ENCODE data around the gene PHF10. TPM values are rescaled to one million over a fixed set of nuclear protein-coding genes. Genes with fewer than 3 reads are reported as not detected.
"Not testable (repeated sequence)": the region's sequence is repeated elsewhere in the genome, so short reads cannot be mapped to it uniquely, and the experiment has no call there.

The PHF10 gene
- 32.9 TPM for polyA plus RNA-seq (2013, experiment 1 of 2)
- 33.7 TPM for polyA plus RNA-seq (2013, experiment 2 of 2)

DNA sequence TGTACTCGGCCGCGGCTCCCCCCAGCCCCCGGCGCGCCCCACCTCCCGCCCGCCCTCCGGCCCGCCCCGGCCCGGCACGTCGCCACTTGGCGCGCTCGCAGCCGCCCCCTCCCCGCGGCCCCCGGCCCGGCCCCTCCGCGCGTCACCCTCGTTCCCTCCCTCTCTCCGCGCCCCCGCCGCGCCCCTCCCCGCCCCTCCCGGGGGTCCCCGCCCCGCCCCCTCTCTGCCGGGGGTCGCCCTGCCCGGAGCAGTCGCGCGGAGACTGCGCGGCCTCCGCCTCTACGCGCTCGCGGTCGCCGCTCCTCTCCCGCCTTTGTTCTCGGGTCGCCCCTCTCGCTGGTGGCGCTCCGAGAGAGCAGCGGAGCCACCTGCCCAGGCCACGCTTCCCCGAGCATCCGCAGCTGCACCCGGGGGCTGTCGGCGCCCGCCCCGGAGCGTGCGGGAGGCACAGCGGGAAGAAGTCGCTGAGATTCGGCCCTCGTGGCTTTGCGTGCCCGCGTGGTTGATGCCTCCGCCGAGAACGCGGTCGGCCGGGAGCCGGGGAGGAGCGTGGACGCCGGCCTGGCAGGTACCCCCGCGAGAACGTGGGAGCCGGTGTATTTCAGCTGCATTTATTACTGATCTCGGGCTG lies at the start of gene PHF10:
Gene PHF10 (minus strand): TSS at position 7 of the 631 bp plus-strand sequence. CDS start 569 bp downstream, outside the sequence.
- H3K4me1 ChIP-seq (ENCODE audit: control insufficient read depth in 2 of 2, insufficient read depth in 1 of 2, low read depth in 1 of 2, low read length in 2 of 2): peaks cover 8 to 16% of the 10 kb centered on the region in 2 donors
- H3K4me3 ChIP-seq (ENCODE audit: low read length in 2 of 2): peak within 1 kb of the TSS; percentile 94 to 98
- H3K27ac ChIP-seq (replicated peaks; ENCODE audit: low read length): peak within 1 kb of the TSS; percentile 98
- peak; percentile 73 for DNase-seq (ENCODE audit: low spot score)
- peak within 1 kb of the TSS; percentile 98 for H3K23ac ChIP-seq (ENCODE audit: low read depth, low read length, poor library complexity)
- H3K14ac ChIP-seq (ENCODE audit: low read length): peak within 1 kb of the TSS; percentile 100
- peak within 1 kb of the TSS; percentile 94 for H2AK5ac ChIP-seq (ENCODE audit: low read depth, low read length)
- H2BK12ac ChIP-seq (ENCODE audit: low read length): peak within 1 kb of the TSS; percentile 98
- peak within 1 kb of the TSS; percentile 100 for H3K9ac ChIP-seq (ENCODE audit: low read depth, low read length, poor library complexity)
- peak within 1 kb of the TSS; percentile 89 for H4K91ac ChIP-seq (ENCODE audit: low read depth, low read length, poor library complexity)
- H3K4me2 ChIP-seq (ENCODE audit: insufficient read depth, low read length, poor library complexity, severe bottlenecking): peak within 1 kb of the TSS; percentile 91
- no CpG with 5 or more reads among the region's 89 CpGs for WGBS, 2 donors (ENCODE audit: extremely low coverage in 2 of 2, insufficient read length in 2 of 2, insufficient replicate concordance in 1 of 2)
- H3K4ac ChIP-seq (ENCODE audit: low read length): peak within 1 kb of the TSS; percentile 100
- H4K8ac ChIP-seq (ENCODE audit: low read depth, low read length): peak within 1 kb of the TSS; percentile 93
- peak within 1 kb of the TSS; percentile 100 for H2BK120ac ChIP-seq (ENCODE audit: low read depth, low read length)
- H3K27me3 ChIP-seq (ENCODE audit: control insufficient read depth in 3 of 3, insufficient read depth in 3 of 3, low read depth in 1 of 3, low read length in 3 of 3): peaks cover 0 to 4% (median 0%) of the 10 kb centered on the region in 3 experiments
- H3K36me3 ChIP-seq (replicated peaks in 1 of 2; ENCODE audit: control insufficient read depth in 2 of 2, insufficient read depth in 2 of 2, low read length in 2 of 2): peaks cover 0 to 27% of the 10 kb centered on the region in 2 donors
- no peaks in the 10 kb centered on the region for H3K9me3 ChIP-seq (replicated peaks in 1 of 2; ENCODE audit: control insufficient read depth in 2 of 2, insufficient read depth in 1 of 2, low read depth in 1 of 2, low read length in 2 of 2)
- H2BK15ac ChIP-seq (ENCODE audit: low read length): peak within 1 kb of the TSS; percentile 89
- peaks cover 4% of the 10 kb centered on the region for H3K79me1 ChIP-seq (ENCODE audit: low read depth, low read length)
- peak within 1 kb of the TSS; percentile 96 for H2AFZ ChIP-seq (ENCODE audit: low read length)
- peak within 1 kb of the TSS; percentile 100 for H3K18ac ChIP-seq (ENCODE audit: low read length)
- peak within 1 kb of the TSS; percentile 99 for H2BK5ac ChIP-seq (ENCODE audit: low read length)

DNA sequence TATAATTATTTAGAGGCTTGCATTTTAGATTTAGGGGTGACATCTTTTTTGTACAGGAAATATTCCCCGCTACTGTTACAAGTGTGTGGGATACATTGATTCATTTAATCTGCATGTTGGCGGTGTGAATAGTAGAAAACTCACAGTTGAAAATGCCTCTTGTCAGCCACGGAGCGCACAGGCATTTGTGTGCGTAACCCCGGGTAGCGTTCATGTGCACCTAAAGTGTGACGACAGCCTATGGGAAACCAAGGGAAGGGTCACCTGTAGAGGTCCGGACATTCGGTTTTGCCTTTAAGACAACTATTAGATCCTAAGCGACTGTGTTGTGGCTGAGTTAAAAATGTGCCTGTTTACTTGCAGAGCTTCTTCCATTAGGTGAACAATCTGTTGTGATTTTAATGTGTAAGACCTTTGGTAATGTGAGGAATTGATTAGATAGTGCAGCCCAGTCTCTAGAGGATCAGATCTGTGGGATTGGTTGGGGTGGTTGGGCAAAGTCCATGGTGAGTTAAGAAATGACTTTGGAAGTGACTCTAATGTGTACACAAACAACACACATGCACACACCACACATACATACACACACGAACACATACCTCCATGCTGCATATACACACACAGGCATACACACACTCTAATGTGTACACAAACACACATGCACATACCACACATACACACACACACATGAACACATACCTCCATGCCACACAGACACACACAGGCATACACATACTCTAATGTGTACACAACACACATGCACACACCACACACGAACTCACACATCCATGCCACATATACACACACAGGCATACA lies 42.8 kb upstream of the PHF10 start:
- peaks cover 11 to 83% of the 10 kb centered on the region in 2 donors for H3K36me3 ChIP-seq (replicated peaks in 1 of 2; ENCODE audit: control insufficient read depth in 2 of 2, insufficient read depth in 2 of 2, low read length in 2 of 2)

DNA sequence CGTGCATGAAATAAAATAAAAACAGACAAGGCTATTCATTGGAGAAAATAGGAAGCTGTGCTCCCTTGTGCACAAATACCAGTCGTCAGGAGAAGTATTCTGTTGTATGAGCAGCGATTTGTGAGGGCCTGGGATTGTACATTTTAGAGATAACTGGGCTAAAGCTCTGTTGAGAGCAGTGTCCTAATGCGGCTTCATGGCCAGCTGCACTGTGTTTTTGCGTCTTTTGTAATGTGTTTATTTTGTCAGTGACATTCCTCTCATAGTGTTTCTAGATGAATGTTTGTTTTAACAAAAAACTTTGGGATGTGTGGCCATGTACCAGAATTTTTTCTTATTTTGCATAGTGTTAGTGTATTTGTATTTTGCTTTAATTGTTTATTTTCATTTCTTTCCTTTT lies 41.9 kb upstream of the PHF10 start:
- Histone ChIP-seq H3K27me3 (ENCODE audit: control insufficient read depth in 3 of 3, insufficient read depth in 3 of 3, low read depth in 1 of 3, low read length in 3 of 3) (no peaks in the 10 kb centered on the region), H3K4me3 (ENCODE audit: low read length in 2 of 2) (no peak overlapping the region), H4K8ac (ENCODE audit: low read depth, low read length) (no peak overlapping the region), H2BK12ac (ENCODE audit: low read length) (no peak overlapping the region), H3K14ac (ENCODE audit: low read length) (no peak overlapping the region), H3K18ac (ENCODE audit: low read length) (no peak overlapping the region), H3K9me3 (replicated peaks in 1 of 2; ENCODE audit: control insufficient read depth in 2 of 2, insufficient read depth in 1 of 2, low read depth in 1 of 2, low read length in 2 of 2) (no peaks in the 10 kb centered on the region), H3K4ac (ENCODE audit: low read length) (no peak overlapping the region), H2AFZ (ENCODE audit: low read length) (no peak overlapping the region), H3K36me3 (replicated peaks in 1 of 2; ENCODE audit: control insufficient read depth in 2 of 2, insufficient read depth in 2 of 2, low read length in 2 of 2) (peaks cover 11 to 84% of the 10 kb centered on the region in 2 donors), H2BK120ac (ENCODE audit: low read depth, low read length) (no peak overlapping the region), H4K91ac (ENCODE audit: low read depth, low read length, poor library complexity) (no peak overlapping the region), H2AK5ac (ENCODE audit: low read depth, low read length) (no peak overlapping the region), H3K79me1 (ENCODE audit: low read depth, low read length) (no peaks in the 10 kb centered on the region), H2BK5ac (ENCODE audit: low read length) (no peak overlapping the region), H2BK15ac (ENCODE audit: low read length) (no peak overlapping the region), H3K4me1 (ENCODE audit: control insufficient read depth in 2 of 2, insufficient read depth in 1 of 2, low read depth in 1 of 2, low read length in 2 of 2) (no peaks in the 10 kb centered on the region), H3K9ac (ENCODE audit: low read depth, low read length, poor library complexity) (no peak overlapping the region), H3K27ac (replicated peaks; ENCODE audit: low read length) (no peak overlapping the region), H3K23ac (ENCODE audit: low read depth, low read length, poor library complexity) (no peak overlapping the region), H3K4me2 (ENCODE audit: insufficient read depth, low read length, poor library complexity, severe bottlenecking) (no peak overlapping the region)
- no CpG with 5 or more reads among the region's 5 CpGs for WGBS, 2 donors (ENCODE audit: extremely low coverage in 2 of 2, insufficient read length in 2 of 2, insufficient replicate concordance in 1 of 2)
- no peak for DNase-seq (ENCODE audit: low spot score)

More for the DNA sequence above, 42.8 kb upstream of the PHF10 start:
- no CpG with 5 or more reads among the region's 13 CpGs for WGBS, 2 donors (ENCODE audit: extremely low coverage in 2 of 2, insufficient read length in 2 of 2, insufficient replicate concordance in 1 of 2)
- H2BK5ac ChIP-seq (ENCODE audit: low read length): no peak overlapping the region
- H3K27ac ChIP-seq (replicated peaks; ENCODE audit: low read length): no peak overlapping the region
- no peak overlapping the region for H3K4me2 ChIP-seq (ENCODE audit: insufficient read depth, low read length, poor library complexity, severe bottlenecking)
- H2AFZ ChIP-seq (ENCODE audit: low read length): no peak overlapping the region
- H4K91ac ChIP-seq (ENCODE audit: low read depth, low read length, poor library complexity): no peak overlapping the region
- peak overlapping the region; percentile 70 for H4K8ac ChIP-seq (ENCODE audit: low read depth, low read length)
- H3K27me3 ChIP-seq (ENCODE audit: control insufficient read depth in 3 of 3, insufficient read depth in 3 of 3, low read depth in 1 of 3, low read length in 3 of 3): no peaks in the 10 kb centered on the region
- no peaks in the 10 kb centered on the region for H3K4me1 ChIP-seq (ENCODE audit: control insufficient read depth in 2 of 2, insufficient read depth in 1 of 2, low read depth in 1 of 2, low read length in 2 of 2)
- H2BK12ac ChIP-seq (ENCODE audit: low read length): no peak overlapping the region
- H3K4me3 ChIP-seq (ENCODE audit: low read length in 2 of 2): peak overlapping the region in 1 of 2 donors; percentile 64
- H3K4ac ChIP-seq (ENCODE audit: low read length): no peak overlapping the region
- no peaks in the 10 kb centered on the region for H3K9me3 ChIP-seq (replicated peaks in 1 of 2; ENCODE audit: control insufficient read depth in 2 of 2, insufficient read depth in 1 of 2, low read depth in 1 of 2, low read length in 2 of 2)
- H2AK5ac ChIP-seq (ENCODE audit: low read depth, low read length): no peak overlapping the region
- H2BK120ac ChIP-seq (ENCODE audit: low read depth, low read length): no peak overlapping the region
- H3K14ac ChIP-seq (ENCODE audit: low read length): no peak overlapping the region
- no peak overlapping the region for H3K9ac ChIP-seq (ENCODE audit: low read depth, low read length, poor library complexity)
- DNase-seq (ENCODE audit: low spot score): no peak
- no peak overlapping the region for H3K23ac ChIP-seq (ENCODE audit: low read depth, low read length, poor library complexity)
- no peak overlapping the region for H3K18ac ChIP-seq (ENCODE audit: low read length)
- no peaks in the 10 kb centered on the region for H3K79me1 ChIP-seq (ENCODE audit: low read depth, low read length)
- no peak overlapping the region for H2BK15ac ChIP-seq (ENCODE audit: low read length)

DNA sequence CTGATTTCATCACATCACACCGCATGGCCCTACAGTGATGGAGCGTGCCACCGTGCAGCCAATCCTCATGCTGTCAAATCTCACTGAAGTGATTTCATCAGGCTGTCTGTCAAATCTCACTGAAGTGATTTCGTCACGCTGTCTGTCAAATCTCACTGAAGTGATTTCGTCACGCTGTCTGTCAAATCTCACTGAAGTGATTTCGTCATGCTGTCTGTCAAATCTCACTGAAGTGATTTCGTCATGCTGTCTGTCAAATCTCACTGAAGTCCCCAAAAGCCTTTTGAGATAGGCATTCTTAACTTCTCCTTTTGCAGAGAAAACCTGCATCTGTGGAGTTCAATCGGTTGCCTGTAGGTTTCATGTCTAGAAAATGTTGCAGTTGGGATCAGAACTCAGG lies 41.5 kb upstream of the PHF10 start:
- not testable (repeated sequence) for H4K91ac ChIP-seq (ENCODE audit: low read depth, low read length, poor library complexity); H3K27me3 ChIP-seq (ENCODE audit: control insufficient read depth in 3 of 3, insufficient read depth in 3 of 3, low read depth in 1 of 3, low read length in 3 of 3); H3K27ac ChIP-seq (replicated peaks; ENCODE audit: low read length); DNase-seq (ENCODE audit: low spot score); H3K4me1 ChIP-seq (ENCODE audit: control insufficient read depth in 2 of 2, insufficient read depth in 1 of 2, low read depth in 1 of 2, low read length in 2 of 2); H2AFZ ChIP-seq (ENCODE audit: low read length); H2AK5ac ChIP-seq (ENCODE audit: low read depth, low read length); H2BK15ac ChIP-seq (ENCODE audit: low read length); H3K4ac ChIP-seq (ENCODE audit: low read length); H3K9ac ChIP-seq (ENCODE audit: low read depth, low read length, poor library complexity); H3K23ac ChIP-seq (ENCODE audit: low read depth, low read length, poor library complexity); H2BK12ac ChIP-seq (ENCODE audit: low read length); H3K4me3 ChIP-seq (ENCODE audit: low read length in 2 of 2); H3K18ac ChIP-seq (ENCODE audit: low read length); H3K9me3 ChIP-seq (replicated peaks in 1 of 2; ENCODE audit: control insufficient read depth in 2 of 2, insufficient read depth in 1 of 2, low read depth in 1 of 2, low read length in 2 of 2); H2BK5ac ChIP-seq (ENCODE audit: low read length); H3K14ac ChIP-seq (ENCODE audit: low read length); H3K4me2 ChIP-seq (ENCODE audit: insufficient read depth, low read length, poor library complexity, severe bottlenecking); H2BK120ac ChIP-seq (ENCODE audit: low read depth, low read length); H3K79me1 ChIP-seq (ENCODE audit: low read depth, low read length); H4K8ac ChIP-seq (ENCODE audit: low read depth, low read length)
- no CpG with 5 or more reads among the region's 10 CpGs for WGBS, 2 donors (ENCODE audit: extremely low coverage in 2 of 2, insufficient read length in 2 of 2, insufficient replicate concordance in 1 of 2)
- H3K36me3 ChIP-seq (replicated peaks in 1 of 2; ENCODE audit: control insufficient read depth in 2 of 2, insufficient read depth in 2 of 2, low read length in 2 of 2): peaks cover 11 to 88% of the 10 kb centered on the region in 2 donors
